IPS DF 6.9 (cell line): ENCODE results near the gene AMZ2.
"Not testable (repeated sequence)": the region's sequence is repeated elsewhere in the genome, so short reads cannot be mapped to it uniquely, and the experiment has no call there.

Experiments
- DNase-seq: peaks from one replicate; pipeline ENCODE4 v3.0.0-alpha.2; 2013; ENCODE audit warnings: low read depth, low spot score
- H3K27ac ChIP-seq: one replicate; pipeline ENCODE4 v1.5.1; 2013; ENCODE audit warnings: low read length, control low read depth
- H3K27me3 ChIP-seq: 2 replicates; pipeline ENCODE4 v1.6.1; 2013; ENCODE audit warnings: mild to moderate bottlenecking, low read length; ENCODE audit not compliant: control insufficient read depth, insufficient read depth
- H3K36me3 ChIP-seq: 2 replicates; pipeline ENCODE4 v1.6.1; 2013; ENCODE audit warnings: low read length; ENCODE audit not compliant: control insufficient read depth, insufficient read depth
- H3K4me1 ChIP-seq: 2 replicates; pipeline ENCODE4 v1.6.1; 2013; ENCODE audit warnings: low read length; ENCODE audit not compliant: control insufficient read depth, insufficient read depth
- H3K4me3 ChIP-seq: 2 replicates; pipeline ENCODE4 v1.5.1; 2013; ENCODE audit warnings: mild to moderate bottlenecking, low read length
- H3K9me3 ChIP-seq: 2 replicates; pipeline ENCODE4 v1.6.1; 2013; ENCODE audit warnings: low read length, inconsistent platforms; ENCODE audit not compliant: control insufficient read depth, insufficient read depth
- WGBS: extraction: QIAGEN DNeasy Blood & Tissue Kit; methylation state at CpG from one replicate; pipeline ENCODE4 v1.1.7; 2013; ENCODE audit warnings: mixed read lengths, missing lambda C conversion rate; ENCODE audit not compliant: insufficient read length, insufficient coverage; 5-methylcytosine and 5-hydroxymethylcytosine counted together

Gene AMZ2

DNA sequence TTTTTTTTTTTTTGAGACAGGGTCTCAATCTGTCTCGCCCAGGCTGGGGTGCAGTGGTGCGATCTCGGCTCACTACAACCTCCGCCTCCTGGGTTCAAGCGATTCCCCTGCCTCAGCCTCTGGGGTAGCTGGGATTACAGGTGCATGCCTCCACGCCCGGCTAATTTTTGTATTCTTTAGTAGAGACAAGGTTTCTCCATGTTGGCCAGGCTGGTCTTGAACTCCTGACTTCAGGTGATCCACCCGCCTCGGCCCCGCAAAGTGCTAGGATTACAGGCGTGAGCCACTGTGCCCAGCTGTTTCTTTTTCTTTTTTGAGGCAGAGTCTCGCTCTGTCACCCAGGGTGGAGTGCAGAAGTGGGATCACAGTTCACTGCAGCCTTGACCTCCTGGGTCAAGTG lies 27.1 kb upstream of the AMZ2 start:
- H3K36me3 ChIP-seq, H3K4me3 ChIP-seq, DNase-seq, H3K9me3 ChIP-seq, H3K27ac ChIP-seq, H3K4me1 ChIP-seq, H3K27me3 ChIP-seq: not testable (repeated sequence)
- WGBS = no CpG with 5 or more reads among the region's 12 CpGs

DNA sequence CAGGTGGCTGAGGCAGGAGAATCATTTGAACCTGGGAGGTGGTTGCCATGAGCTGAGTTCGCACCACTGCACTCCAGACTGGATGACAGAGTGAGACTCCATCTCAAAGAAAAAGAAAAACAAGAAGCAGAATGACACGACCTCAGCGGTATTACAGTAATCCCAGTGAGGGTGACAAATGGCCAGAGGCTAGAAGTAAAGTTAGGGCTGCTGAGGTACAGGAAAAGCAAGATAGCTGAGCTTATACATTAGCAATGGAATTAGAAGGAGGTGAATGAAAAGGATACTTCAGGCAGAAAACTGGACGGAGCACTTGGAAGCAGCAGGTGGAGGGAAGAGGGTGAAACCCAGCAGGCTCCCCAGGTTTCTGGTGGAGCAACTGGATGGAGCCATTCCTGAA lies 26.1 kb upstream of the AMZ2 start:
- Histone ChIP-seq H3K9me3 (no peaks in the 10 kb centered on the region), H3K36me3 (no peaks in the 10 kb centered on the region), H3K27ac (no peak overlapping the region), H3K27me3 (no peaks in the 10 kb centered on the region), H3K4me1 (no peaks in the 10 kb centered on the region), H3K4me3 (no peak overlapping the region)
- no CpG with 5 or more reads among the region's 4 CpGs for WGBS
- no peak for DNase-seq

DNA sequence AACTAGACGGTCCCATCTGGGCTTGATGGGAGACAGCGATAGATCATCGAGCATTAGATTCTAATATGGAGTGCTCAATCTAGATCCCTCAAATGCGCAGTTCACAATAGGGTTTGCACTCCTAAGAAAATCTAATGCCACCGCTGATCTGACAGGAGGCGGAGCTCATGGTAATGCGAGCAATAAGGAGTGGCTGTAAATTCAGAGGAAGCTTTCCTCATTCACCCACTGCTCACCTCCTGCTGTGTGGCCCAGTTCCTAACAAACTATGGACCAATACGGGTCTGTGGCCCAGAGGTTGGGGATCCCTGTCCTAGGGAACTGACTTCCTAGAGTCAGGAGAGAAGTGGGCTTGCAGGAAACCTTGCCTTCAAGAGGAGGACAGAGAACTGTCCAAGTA lies 25.2 kb upstream of the AMZ2 start:
- no peaks in the 10 kb centered on the region for H3K9me3 ChIP-seq
- DNase-seq = no peak
- H3K36me3 ChIP-seq = no peaks in the 10 kb centered on the region
- WGBS = no CpG with 5 or more reads among the region's 8 CpGs
- H3K4me3 ChIP-seq = no peak overlapping the region
- no peaks in the 10 kb centered on the region for H3K4me1 ChIP-seq
- no peak overlapping the region for H3K27ac ChIP-seq
- no peaks in the 10 kb centered on the region for H3K27me3 ChIP-seq

DNA sequence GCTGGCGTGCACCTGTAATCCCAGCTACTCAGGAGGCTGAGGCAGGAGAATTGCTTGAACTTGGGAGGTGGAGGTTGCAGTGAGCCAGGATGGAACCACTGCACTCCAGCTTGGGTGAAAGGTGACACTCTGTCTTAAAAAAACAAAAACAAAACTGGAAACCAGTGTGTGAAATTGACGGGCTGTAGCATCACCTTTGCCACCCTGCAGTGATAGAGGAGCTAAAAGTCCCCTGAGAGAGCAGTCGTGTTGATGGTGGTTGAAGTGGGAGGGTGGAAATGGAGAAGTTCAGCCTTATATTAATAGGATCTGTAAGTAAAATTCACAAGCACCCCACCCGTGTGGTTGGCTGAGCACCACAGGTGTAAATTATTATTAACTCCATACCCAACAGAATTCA lies 22.8 kb upstream of the AMZ2 start:
- H3K4me3 ChIP-seq, H3K9me3 ChIP-seq, H3K36me3 ChIP-seq, H3K27me3 ChIP-seq, H3K27ac ChIP-seq, DNase-seq, H3K4me1 ChIP-seq: not testable (repeated sequence)
- WGBS = no CpG with 5 or more reads among the region's 4 CpGs

DNA sequence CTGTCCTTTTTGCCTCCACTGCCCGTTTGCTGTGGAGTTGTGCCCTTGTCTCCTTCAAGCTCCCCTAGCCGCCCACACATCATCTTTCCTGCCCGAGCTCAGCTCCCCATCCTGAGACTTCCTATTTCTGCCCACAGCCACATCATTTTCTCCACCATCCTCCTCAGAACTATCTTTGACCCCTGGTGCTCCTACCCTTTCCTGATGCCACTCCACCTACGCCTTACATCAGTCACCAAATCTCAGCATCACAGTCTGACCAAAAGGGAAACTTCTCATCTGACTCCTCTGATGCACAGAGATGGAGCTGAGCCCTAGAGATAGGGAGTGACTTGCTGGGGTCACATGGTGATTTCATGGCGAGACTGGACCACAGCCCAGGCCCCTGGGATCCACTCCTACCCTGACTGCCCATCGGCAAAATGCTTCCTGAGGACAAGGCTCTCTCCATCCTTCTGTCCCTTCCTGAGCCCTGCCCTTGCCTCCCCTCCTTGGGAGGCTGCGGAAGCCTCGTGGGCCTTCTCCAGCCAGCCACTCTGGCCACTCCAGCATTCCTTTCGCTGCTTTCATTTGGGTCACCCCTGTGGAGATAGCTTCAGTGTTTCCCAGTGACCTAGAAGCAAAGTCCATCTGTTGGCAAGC lies 19.7 kb upstream of the AMZ2 start:
- not testable (repeated sequence) for H3K27me3 ChIP-seq, H3K4me1 ChIP-seq, H3K36me3 ChIP-seq, H3K9me3 ChIP-seq, H3K4me3 ChIP-seq, H3K27ac ChIP-seq, DNase-seq
- no CpG with 5 or more reads among the region's 9 CpGs for WGBS

DNA sequence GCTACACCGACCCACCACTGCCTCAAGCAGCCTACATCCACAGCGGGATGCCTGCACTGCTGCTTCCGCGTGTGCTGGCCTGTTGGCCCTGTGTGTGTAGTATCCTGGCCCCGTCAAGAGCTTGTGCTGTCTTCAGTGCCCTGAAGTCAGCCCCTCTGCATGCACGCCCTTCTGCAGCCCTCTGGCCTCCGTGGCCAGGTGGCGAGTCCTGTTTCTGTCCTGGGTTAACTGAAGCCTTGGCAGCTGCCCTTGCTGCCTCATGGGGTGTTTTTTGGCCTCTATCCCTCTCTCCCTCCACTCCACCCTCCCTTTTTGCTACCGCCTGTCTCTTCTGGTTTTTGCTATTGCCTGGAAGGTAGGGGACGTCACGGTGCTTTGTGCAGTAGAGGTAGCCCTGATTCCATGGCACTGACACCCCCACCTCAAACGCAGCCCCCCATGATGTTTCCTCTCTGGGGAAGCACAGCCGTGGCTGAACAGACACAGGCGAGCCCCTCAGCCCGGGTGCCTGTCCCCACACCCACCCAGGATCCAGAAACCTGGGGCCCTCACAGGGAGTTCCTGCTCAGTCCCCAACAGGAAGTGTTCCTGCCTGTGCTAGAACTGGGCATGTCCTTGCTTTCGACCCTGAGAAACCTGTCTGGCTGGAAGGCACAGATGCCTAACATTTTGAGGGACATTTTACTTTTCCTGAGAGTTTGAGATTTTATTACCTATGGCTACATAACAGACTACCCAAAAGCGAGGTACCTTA lies 18.8 kb upstream of the AMZ2 start:
- WGBS = no CpG with 5 or more reads among the region's 17 CpGs
- DNase-seq = no peak
- H3K27ac ChIP-seq = no peak overlapping the region

DNA sequence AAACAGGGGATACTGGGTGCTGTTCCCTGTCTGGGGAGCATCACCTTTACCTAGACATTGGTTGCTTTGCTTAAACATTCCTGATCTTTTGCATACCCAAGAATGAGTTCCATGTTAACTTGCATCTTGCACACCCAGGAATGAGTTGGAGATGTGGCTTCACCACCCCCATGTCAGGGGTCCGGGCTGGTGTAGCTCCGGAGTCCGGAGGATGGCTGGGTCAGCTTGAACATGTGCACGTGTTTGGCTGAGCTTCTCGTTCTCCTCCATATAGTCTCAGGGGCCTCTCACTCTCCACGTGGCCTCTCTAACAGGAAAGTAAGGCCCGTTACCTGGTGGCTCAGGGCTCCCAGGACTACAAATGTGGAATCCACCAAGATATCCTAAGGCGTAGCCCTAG lies 18.2 kb upstream of the AMZ2 start:
- H3K27me3 ChIP-seq = no peaks in the 10 kb centered on the region
- H3K4me3 ChIP-seq = no peak overlapping the region
- H3K4me1 ChIP-seq = no peaks in the 10 kb centered on the region
- H3K9me3 ChIP-seq = no peaks in the 10 kb centered on the region
- no peak for DNase-seq
- no peak overlapping the region for H3K27ac ChIP-seq
- H3K36me3 ChIP-seq = no peaks in the 10 kb centered on the region; the same call in 1 of the 2 replicates
- no CpG with 5 or more reads among the region's 8 CpGs for WGBS

More for the DNA sequence above, 18.8 kb upstream of the AMZ2 start:
- no peaks in the 10 kb centered on the region; the same call in 1 of the 2 replicates for H3K36me3 ChIP-seq
- H3K4me1 ChIP-seq = no peaks in the 10 kb centered on the region
- H3K27me3 ChIP-seq = no peaks in the 10 kb centered on the region
- no peak overlapping the region for H3K4me3 ChIP-seq
- H3K9me3 ChIP-seq = no peaks in the 10 kb centered on the region

DNA sequence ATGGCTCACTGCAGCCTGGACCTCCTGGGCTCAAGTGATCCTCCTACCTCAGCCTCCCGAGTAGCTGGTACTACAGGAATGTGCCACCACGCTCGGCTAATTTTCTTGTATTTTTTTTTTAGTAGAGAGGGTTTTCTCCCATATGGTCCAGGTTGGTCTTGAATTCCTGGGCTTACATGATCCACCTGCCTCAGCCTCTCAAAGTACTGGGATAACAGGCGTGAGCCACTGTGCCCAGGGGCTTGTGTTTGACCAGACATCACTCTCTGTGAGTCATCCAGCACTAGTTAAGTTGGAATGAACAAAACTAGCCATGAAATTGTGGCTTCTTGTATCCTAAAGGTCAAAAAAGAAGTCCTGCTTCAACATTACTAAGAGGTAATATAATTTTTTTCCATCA lies 16.7 kb upstream of the AMZ2 start:
- H3K9me3 ChIP-seq, H3K4me3 ChIP-seq, H3K36me3 ChIP-seq, H3K27ac ChIP-seq, DNase-seq, H3K4me1 ChIP-seq, H3K27me3 ChIP-seq: not testable (repeated sequence)
- WGBS = no CpG with 5 or more reads among the region's 4 CpGs

DNA sequence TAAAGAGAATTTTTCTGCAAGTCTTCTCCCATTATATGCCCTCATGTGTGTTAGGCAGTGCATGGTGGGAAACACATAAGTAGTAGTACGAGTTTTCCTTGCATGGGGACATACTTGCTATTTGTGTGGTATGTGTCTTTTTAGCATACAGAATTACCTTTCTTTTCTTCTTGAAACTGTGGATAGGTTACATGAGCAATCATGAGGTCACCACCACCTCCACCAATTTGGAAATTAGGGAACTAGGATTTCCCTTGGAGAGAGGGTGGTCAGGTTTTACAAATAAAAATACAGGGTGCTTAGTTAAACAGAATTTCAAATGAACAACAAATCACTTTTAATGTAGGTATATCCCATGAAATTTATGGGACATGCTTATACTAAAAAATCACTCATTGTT lies 16.3 kb upstream of the AMZ2 start:
- no peaks in the 10 kb centered on the region for H3K4me1 ChIP-seq
- no peaks in the 10 kb centered on the region for H3K9me3 ChIP-seq
- no peaks in the 10 kb centered on the region; the same call in 1 of the 2 replicates for H3K36me3 ChIP-seq
- H3K4me3 ChIP-seq = no peak overlapping the region
- no peaks in the 10 kb centered on the region for H3K27me3 ChIP-seq
- no peak for DNase-seq
- H3K27ac ChIP-seq = no peak overlapping the region
- no CpG with 5 or more reads among the region's 1 CpG for WGBS

DNA sequence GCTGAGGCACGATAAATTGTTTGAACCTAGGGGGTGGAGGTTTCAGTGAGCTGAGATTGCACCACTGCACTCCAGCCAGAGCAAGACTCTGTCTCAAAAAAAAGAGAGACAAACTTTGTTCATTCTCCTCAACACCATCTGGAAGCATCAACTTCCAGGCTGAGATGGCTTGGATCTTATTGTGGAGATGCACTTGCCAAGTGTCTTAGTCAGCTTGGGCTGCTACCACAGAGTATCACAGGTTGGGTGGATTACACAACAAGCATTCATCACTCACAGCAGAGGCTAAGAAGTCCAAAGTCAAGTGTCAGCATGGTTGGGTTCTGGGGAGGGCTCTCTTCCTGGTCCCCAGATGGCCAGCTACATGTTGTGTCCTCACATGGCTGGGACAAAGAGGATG lies 15.1 kb upstream of the AMZ2 start:
- not testable (repeated sequence) for H3K4me1 ChIP-seq, H3K9me3 ChIP-seq, H3K27me3 ChIP-seq, H3K27ac ChIP-seq, DNase-seq, H3K4me3 ChIP-seq, H3K36me3 ChIP-seq
- WGBS = no CpG with 5 or more reads among the region's 1 CpG
